Putamen (tissue), 1 donor: ENCODE data around the gene PRKAR2B.
"Not testable (repeated sequence)": the region's sequence is repeated elsewhere in the genome, so short reads cannot be mapped to it uniquely, and the experiment has no call there.

Source experiments
- DNase-seq: peaks from one replicate; pipeline ENCODE4 v3.0.0-alpha.2; 2016; ENCODE audit warnings: low spot score

The PRKAR2B gene

DNA sequence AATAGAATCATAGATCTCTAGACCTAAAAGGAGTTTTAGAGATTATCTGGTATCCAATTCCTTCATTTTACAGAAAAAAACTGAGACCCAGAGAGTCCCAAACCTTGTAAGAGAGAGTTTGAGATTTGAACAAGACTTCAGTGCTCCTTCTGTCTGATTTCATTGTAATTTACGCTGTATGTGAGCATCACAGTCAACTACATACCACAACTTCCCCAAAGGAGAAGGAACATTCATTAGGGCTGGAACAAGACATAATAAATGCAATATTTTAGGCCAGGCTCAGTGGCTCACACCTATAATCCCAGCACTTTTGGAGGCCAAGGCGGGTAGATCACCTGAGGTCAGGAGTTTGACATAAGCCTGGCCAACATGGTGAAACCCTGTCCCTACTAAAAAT is 17.3 kb upstream of the PRKAR2B start:
- no peak for DNase-seq

DNA sequence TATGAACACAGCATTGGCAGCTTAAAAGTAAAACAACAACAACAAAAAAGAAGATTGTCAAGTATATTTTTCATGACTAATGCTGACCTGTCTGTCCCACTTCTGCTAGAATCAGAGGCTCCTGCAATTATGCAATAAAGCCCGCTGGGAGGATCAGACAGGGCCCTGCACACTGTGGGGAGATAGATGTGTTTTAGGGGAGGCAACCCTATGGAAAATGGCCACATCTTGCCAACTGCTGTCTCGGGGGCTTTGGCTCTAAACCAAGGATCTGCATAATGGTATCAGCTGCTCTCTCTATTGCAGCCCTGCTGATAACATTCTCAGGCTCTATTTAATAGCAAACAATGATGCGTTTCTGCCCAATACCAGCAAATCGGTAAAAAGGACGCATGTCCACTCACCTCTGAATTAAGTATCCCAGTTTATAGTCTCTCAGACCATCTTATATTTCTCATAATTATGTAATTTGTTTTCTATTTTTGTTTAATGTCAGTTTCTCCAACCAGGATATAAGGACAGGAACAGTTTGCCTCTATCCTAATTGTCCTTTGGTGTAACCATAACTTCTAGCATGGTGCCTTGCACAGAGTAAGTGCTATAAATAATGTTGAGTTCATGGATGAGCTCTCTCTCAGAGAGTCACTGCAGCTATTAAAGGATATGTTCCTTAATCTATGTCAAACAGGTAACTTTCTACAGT is 15.3 kb upstream of the PRKAR2B start:
- DNase-seq = no peak

GRCh38 chr7:107029764-107030286 is 14.7 kb upstream of the PRKAR2B start:
- DNase-seq = no peak

DNA sequence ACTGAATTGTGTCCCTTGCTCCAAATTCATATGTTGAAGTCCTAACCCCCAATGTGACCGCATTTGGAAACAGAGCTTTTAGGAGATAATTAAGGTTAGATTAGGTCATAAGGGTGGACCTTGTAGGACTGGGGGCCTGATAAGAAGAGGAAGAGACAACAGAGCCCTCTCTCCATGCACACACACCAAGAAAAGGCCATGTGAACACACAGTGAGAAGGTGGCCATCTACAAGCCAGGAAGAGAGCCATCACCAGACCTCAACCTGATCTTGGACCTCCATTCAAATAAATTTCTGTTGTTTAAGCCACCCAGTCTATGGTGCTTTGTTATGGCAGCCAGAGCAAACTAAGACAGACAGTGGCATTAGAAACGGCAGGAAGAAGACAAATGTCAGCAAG is 12.5 kb upstream of the PRKAR2B start:
- no peak for DNase-seq

DNA sequence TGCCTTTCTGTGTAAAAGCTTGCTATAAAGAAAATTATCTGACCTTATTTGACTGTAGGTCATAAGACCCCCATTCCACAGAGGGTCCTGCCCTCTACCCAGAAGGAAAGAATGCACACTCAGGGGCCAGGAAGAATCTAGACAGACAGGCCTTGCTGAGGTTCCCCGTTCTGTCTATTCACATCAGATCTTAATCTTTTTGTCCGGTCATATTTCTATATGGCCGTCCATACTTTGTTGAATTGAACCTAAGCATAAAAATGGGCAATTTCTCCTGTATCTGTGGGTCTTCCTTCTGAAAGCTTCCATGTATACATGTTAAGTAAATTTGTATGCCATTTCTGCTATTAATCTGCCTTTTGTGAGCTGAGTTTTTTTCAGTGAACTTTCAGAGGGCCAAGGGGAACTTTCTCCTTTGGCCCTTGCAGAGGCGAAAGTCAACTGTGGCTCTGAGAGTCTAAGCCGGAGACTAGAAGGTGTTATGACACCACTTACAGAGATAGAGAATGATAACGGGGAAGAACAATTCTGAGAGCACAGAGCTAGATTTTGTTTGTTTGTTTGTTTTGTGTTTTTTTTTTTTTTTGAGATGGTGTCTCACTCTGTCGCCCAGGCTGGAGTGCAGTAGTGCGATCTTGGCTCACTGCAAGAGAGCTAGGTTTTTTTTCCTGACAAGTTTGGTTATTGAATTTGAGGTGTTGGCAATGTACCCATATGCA is 11.6 kb upstream of the PRKAR2B start:
- DNase-seq = no peak

GRCh38 chr7:107034553-107034952 is 10.0 kb upstream of the PRKAR2B start:
- no peak for DNase-seq

- no peak for DNase-seq
These were observed 9.1 kb upstream of the PRKAR2B start for GRCh38 chr7:107035446-107035845.

DNA sequence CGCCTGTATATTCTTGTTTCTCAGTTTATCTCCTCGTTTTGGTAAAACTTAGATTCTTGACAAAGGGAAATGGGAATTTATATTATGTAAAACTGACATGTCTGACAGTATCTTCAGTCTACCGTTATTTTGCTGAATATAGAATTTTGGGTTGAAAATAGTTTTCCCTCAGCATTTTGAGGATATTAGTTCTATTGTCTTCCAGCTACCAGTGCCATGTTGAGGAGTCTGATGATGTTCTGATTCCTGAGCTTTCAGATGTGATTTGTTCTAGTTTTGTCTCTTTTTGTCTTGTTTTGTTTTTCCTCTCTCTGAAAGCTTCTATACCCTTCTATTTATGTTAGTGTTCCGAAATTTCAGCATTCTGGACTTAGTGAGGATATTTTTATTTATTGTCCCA is 8.0 kb upstream of the PRKAR2B start:
- no peak for DNase-seq

- DNase-seq = no peak
These were observed 6.5 kb upstream of the PRKAR2B start for GRCh38 chr7:107037717-107038603.

DNA sequence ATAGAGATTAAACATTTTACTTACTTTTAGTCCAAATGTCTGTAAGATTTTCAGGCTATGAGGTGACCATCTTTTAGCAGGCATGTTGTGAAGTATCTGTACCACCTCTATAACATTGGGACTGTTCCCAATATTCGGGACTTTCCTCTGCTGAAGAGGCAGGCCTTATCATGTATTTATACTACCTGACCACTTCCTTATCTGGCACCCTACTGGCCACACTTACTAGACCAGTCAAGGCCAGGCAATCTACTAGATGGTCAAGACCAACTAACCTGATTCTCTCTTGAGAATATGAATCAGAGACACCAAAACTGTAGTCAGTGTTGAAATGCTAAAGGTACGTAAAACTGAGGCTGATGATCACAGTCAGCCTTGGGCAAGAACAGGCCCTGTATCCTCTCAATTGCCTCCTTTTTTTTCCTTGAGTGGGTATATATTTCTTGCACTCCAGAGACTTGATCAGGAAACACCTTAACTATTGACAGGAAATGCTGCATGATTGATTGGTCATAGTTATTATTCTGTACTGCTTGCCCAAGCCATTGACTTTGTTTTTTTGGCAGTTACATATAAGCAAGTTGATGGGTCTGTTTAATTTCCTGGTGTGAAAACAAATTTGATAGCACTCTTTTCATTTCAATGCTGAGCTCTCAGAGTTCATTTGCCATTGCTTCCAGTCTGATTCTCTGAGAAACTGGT is 5.2 kb upstream of the PRKAR2B start:
- DNase-seq = no peak

DNA sequence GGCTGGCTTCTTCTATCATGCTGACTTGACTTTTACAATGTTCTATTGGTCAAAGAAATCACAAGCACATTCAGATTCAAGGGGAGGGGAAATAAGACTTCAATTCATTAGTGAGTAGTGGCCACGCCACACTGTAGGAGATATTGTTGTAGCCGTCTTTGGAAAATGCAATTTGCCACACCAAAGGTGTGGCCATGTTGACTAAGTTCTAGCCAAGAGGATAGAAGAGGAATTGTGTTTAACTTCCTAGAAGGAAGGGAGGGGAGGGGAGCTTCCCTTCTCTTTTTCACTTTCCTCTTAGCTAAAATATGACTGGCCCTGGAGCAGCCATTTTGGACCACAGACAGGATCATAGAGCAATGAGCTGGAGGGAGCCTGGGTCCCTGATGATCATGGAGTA is 3.4 kb upstream of the PRKAR2B start:
- no peak for DNase-seq

DNA sequence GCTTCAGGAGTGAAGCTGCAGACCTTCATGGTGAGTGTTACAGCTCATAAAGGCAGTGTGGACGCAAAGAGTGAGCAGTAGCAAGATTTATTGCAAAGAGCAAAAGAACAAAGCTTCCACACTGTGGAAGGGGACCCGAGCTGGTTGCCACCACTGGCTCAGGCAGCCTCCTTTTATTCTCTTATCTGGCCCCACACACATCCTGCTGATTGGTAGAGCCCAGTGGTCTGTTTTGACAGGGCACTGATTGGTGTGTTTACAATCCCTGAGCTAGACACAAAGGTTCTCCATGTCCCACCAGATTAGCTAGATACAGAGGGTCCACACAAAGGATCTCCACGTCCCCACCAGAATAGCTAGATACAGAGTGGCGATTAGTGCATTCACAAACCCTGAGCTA is 2.7 kb upstream of the PRKAR2B start:
- not testable (repeated sequence) for DNase-seq

DNA sequence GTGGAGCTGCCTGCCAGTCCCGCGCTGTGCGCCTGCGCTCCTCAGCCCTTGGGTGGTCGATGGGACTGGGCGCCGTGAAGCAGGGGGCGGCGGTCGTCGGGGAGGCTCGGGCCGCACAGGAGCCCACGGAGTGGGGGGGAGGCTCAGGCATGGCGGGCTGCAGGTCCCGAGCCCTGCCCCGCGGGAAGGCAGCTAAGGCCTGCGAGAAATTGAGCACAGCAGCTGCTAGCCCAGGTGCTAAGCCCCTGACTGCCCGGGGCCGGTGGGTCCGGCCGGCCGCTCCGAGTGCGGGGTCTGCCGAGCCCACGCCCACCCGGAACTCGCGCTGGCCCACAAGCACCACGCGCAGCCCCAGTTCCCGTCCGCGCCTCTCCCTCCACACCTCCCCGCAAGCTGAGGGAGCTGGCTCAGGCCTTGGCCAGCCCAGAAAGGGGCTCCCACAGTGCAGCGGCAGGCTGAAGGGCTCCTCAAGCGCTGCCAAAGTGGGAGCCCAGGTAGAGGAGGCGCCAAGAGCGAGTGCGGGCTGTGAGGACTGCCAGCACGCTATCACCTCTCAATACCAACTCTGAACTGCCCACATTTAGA is 2.1 kb upstream of the PRKAR2B start:
- not testable (repeated sequence) for DNase-seq

GRCh38 chr7:107043491-107043890 is 1.0 kb upstream of the PRKAR2B start:
- no peak for DNase-seq

GRCh38 chr7:107043921-107044346 is 571 bp upstream of the PRKAR2B start:
- DNase-seq = no peak

DNA sequence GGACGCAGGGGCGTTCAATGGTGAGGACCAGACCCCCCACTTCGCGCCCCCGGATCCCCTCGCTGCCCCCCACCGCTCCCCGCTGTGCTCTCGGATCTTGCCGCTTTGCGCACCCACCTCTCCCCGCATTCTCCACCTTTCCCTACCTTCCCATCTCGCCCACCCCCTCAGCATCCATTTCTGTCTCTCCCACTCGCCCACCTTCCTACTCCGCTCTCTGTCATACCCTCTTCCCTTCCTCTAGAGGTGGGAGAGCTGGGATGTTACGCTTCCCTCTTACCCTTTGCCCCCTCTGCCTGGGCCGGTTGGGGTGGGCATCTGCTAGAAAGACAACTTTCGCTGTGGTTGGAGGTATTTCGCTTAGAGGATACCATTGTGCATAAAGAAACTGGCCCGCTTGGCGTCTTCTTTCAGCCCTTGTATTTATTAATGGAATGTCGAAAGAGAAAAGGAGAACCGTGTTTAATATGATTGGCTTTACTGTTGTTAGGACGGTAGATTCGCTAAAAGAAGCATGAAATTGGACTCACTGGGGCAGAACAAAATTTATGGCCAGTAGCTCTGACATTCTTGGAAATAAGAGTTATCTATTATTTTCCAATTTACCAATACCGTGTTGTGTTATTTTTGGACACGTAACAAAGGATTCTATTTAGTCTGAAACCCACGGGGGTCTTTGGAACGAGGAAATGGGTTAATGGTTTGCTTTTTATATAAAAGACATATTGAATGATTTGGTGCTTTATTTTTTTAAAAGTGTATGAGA is 873 bp downstream of the PRKAR2B start:
- peak; percentile 59 for DNase-seq

DNA sequence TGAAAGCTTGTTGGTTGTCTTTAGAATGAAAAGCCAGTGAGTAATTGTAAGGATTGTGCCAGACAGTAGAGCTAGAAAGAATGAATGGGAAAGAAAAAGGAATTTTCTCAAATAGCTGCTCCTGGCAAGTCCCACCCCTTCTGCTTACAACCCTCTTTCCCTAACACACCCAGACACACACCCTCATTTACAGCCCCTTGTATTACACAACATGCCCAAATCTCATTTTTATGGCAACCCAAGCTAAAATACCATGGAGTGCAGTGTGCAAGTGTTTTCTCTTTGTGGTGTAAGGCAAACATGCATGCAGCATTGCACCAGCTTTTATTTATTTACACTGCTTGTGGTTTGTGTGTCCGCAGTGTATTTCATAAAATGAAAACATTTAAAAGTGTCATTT is 1.5 kb downstream of the PRKAR2B start:
- no peak for DNase-seq

GRCh38 chr7:107046491-107047259 is 2.2 kb downstream of the PRKAR2B start:
- no peak for DNase-seq

- DNase-seq = no peak
These were observed 3.6 kb downstream of the PRKAR2B start for GRCh38 chr7:107047902-107048782.
